Measurements from ENCODE around the gene MEX3C.

- TF ChIP-seq CTCF (IDR thresholded peaks at IDR 0.05 in 2 of 3, conservative IDR thresholded peaks at IDR 0.05 in 1 of 3; ENCODE audit: borderline replicate concordance in 1 of 3, insufficient read depth in 1 of 3, low read depth in 2 of 3, low read length in 2 of 3) (no peak), EZH2 (IDR thresholded peaks at IDR 0.05) (no peak)
These were observed 43.7 kb downstream of the MEX3C start for GRCh38 chr18:51153659-51154371.
